HL-60 (cell line): ENCODE results near the gene TPGS1.

Source experiments
- DNase-seq, 2 experiments: peaks; one replicate each; pipeline ENCODE4 v3.0.0-alpha.2; 2010 to 2020; ENCODE audit warnings: low read depth in 1 of 2, low spot score in 1 of 2
- H3K27ac ChIP-seq: fragments of 250-450 bp; sonication (Bioruptor Pico); replicated peaks from 2 replicates; pipeline ENCODE4 v1.5.1; 2020; ENCODE audit warnings: mild to moderate bottlenecking, moderate library complexity
- H3K27me3 ChIP-seq: fragments of 250-450 bp; sonication (Bioruptor Pico); 2 replicates; pipeline ENCODE4 v1.5.1; 2021; ENCODE audit warnings: mild to moderate bottlenecking, moderate library complexity; ENCODE audit not compliant: insufficient read depth, poor library complexity, severe bottlenecking
- H3K4me3 ChIP-seq: replicated peaks from 2 replicates; pipeline ENCODE4 v1.5.1; 2011; ENCODE audit warnings: mild to moderate bottlenecking, control low read depth, low read length; ENCODE audit not compliant: insufficient read depth
- CTCF ChIP-seq: IDR thresholded peaks from one replicate; pipeline ENCODE4 v1.5.1; 2011; ENCODE audit warnings: low read length, control low read depth, inconsistent platforms; ENCODE audit not compliant: insufficient read depth
- GABPA ChIP-seq: IDR thresholded peaks from 2 replicates; pipeline ENCODE4 v1.6.1; 2012; ENCODE audit warnings: low read depth
- POLR2AphosphoS5 ChIP-seq: IDR thresholded peaks from 2 replicates; pipeline ENCODE4 v1.6.1; 2012; ENCODE audit warnings: low read depth
- REST ChIP-seq: IDR thresholded peaks from 2 replicates; pipeline ENCODE4 v1.6.1; 2012; ENCODE audit warnings: low read depth; ENCODE audit not compliant: insufficient replicate concordance
- SPI1 ChIP-seq: IDR thresholded peaks from 2 replicates; pipeline ENCODE4 v1.6.1; 2012; ENCODE audit warnings: low read depth, mild to moderate bottlenecking, borderline replicate concordance

The TPGS1 gene

GRCh38 chr19:508204-509150 is 1.2 kb downstream of the TPGS1 start:
- H3K4me3 ChIP-seq: peak overlapping the region; percentile 94
- DNase-seq: no peak
- no peak for TF ChIP-seq GABPA
- no peak for TF ChIP-seq CTCF
- no peak for TF ChIP-seq POLR2AphosphoS5
- no peak for TF ChIP-seq SPI1
- TF ChIP-seq REST: no peak
- H3K27ac ChIP-seq: peak overlapping the region; percentile 98
- no peaks in the 10 kb centered on the region for H3K27me3 ChIP-seq

GRCh38 chr19:510606-511100 is 3.4 kb downstream of the TPGS1 start:
- TF ChIP-seq GABPA (no peak), CTCF (peak; percentile 98), REST (no peak), POLR2AphosphoS5 (peak; percentile 46), SPI1 (no peak)
- peak overlapping the region; percentile 25 for H3K4me3 ChIP-seq
- DNase-seq: peak; percentile 88 to 95
- no peaks in the 10 kb centered on the region for H3K27me3 ChIP-seq
- H3K27ac ChIP-seq: peak overlapping the region; percentile 52

- Histone ChIP-seq H3K27ac (peak overlapping the region; percentile 52), H3K27me3 (no peaks in the 10 kb centered on the region), H3K4me3 (peak overlapping the region; percentile 25)
- TF ChIP-seq GABPA (peak; percentile 10; the same call in 1 of the 2 replicates), SPI1 (peak; percentile 30; the same call in 1 of the 2 replicates), CTCF (no peak)
- DNase-seq: peak; percentile 72 to 73
Observed at GRCh38 chr19:511101-511851, 4.0 kb downstream of the TPGS1 start.
